22Rv1 (cell line): Measurements from ENCODE around the gene SS18.

Source experiments
- ZFX ChIP-seq: fragments of 450-650 bp; IDR thresholded peaks from 2 replicates; pipeline ENCODE4 v1.6.1; 2017; ENCODE audit warnings: antibody characterized with exemption, borderline replicate concordance
- TF ChIP-seq, protein P1 (sequence below): fragments of 450-650 bp; IDR thresholded peaks from 2 replicates; pipeline ENCODE4 v1.5.1; 2017; ENCODE audit warnings: mild to moderate bottlenecking

DNA sequence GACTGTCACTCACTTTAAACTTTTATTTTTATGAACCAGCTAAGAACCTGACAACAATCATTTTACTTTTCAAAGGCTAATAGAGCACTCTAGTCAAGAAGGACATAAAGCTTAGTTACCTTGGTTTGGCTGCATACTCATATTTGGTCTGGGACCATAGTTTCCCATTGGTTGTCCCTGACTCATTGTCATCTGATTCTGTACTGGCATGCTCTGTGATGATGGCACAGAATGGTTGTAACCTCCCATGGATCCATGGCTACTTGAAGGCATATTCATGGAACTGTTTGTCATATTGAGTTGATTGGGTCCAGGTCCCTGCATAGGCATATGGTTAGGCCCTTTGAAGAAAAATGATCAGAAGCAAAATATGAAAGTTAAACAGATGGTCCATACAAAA is 37.9 kb downstream of the SS18 start:
- TF ChIP-seq, protein P1, sequence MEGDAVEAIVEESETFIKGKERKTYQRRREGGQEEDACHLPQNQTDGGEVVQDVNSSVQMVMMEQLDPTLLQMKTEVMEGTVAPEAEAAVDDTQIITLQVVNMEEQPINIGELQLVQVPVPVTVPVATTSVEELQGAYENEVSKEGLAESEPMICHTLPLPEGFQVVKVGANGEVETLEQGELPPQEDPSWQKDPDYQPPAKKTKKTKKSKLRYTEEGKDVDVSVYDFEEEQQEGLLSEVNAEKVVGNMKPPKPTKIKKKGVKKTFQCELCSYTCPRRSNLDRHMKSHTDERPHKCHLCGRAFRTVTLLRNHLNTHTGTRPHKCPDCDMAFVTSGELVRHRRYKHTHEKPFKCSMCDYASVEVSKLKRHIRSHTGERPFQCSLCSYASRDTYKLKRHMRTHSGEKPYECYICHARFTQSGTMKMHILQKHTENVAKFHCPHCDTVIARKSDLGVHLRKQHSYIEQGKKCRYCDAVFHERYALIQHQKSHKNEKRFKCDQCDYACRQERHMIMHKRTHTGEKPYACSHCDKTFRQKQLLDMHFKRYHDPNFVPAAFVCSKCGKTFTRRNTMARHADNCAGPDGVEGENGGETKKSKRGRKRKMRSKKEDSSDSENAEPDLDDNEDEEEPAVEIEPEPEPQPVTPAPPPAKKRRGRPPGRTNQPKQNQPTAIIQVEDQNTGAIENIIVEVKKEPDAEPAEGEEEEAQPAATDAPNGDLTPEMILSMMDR = no peak
- TF ChIP-seq ZFX = no peak
